Ovary (tissue), 9 donors: ENCODE results near the gene ETFA. TPM values are rescaled to one million over a fixed set of nuclear protein-coding genes. Genes with fewer than 3 reads are reported as not detected.

Experiments
- DNase-seq, 5 donors: peaks; one replicate each; pipeline ENCODE4 v3.0.0-alpha.2; 2019 to 2020
- H3K27ac ChIP-seq, 2 donors: fragments of 200-600 bp; one replicate each; pipeline versions ENCODE4 v1.5.1 to v1.8.0; 2019 to 2022
- H3K27me3 ChIP-seq: fragments of 200-600 bp; one replicate; pipeline ENCODE4 v1.8.0; 2022
- H3K36me3 ChIP-seq: fragments of 200-600 bp; sonication (generic); one replicate; pipeline ENCODE4 v1.5.1; 2019
- H3K4me1 ChIP-seq: one replicate; pipeline ENCODE4 v1.8.1; 2013; ENCODE audit warnings: mild to moderate bottlenecking, moderate library complexity; ENCODE audit not compliant: insufficient read depth
- H3K4me3 ChIP-seq: fragments of 200-600 bp; sonication (generic); one replicate; pipeline ENCODE4 v1.5.1; 2017
- H3K9me3 ChIP-seq, 2 donors: fragments of 200-600 bp in 1 of 2; sonication (generic) in 1 of 2; one replicate each; pipeline versions ENCODE4 v1.5.1 to v1.8.1; 2013 to 2019; ENCODE audit warnings: mild to moderate bottlenecking in 1 of 2, moderate library complexity in 1 of 2
- EP300 ChIP-seq: sonication (generic); formaldehyde crosslinking; IDR thresholded peaks from one replicate; pipeline ENCODE4 v1.6.1; 2017; ENCODE audit warnings: antibody characterized with exemption
- POLR2A ChIP-seq: fragments of 450-650 bp; IDR thresholded peaks from one replicate; pipeline ENCODE4 v1.6.1; 2017; ENCODE audit warnings: antibody characterized with exemption, mild to moderate bottlenecking, moderate library complexity
- WGBS, 3 donors: extraction: QIAGEN DNeasy Blood & Tissue Kit in 1 of 3; methylation state at CpG; one replicate each; pipeline versions ENCODE4 v1.1.5 to v1.1.7; 2013 to 2017; 5-methylcytosine and 5-hydroxymethylcytosine counted together
- intact Hi-C, 4 donors: fragments of 100-400 bp; cut with DNase I; formaldehyde crosslinking; loops; one replicate each; pipeline versions ENCODE4 v1.11.0 to v1.15.1; 2022 to 2023
- polyA plus RNA-seq, 2 donors: library from polyadenylated mRNA; stranded (reverse); fragments of 200-250 nt in 1 of 2; fragments of 350-450 nt in 1 of 2; fragmentation: Illumina TruSeq in 1 of 2; extraction: RNeasy Lipid Tissue Mini Kit (QIAGEN cat#74804) in 1 of 2; gene quantifications; one replicate each; pipeline ENCODE4 v1.2.3, GENCODE V29; 2013 to 2014
- total RNA-seq, 7 donors: library from RNA; depleted of rRNA in 2 of 7; stranded (reverse); fragments of >200 nt in 2 of 7; fragmentation: NEBNext Ultra II Directional in 3 of 7; extraction: Animal tissue kit (Norgen Biotek cat#: 25700) in 3 of 7; gene quantifications; one replicate each; pipeline versions ENCODE4 v1.1.0 to v1.2.4, GENCODE V29; 2016 to 2023
- TF ChIP-seq, protein P1 (sequence below), 3 donors: fragments of 450-650 bp in 2 of 3; fragments of 200-600 bp in 1 of 3; IDR thresholded peaks; one replicate each; pipeline versions ENCODE4 v1.5.1 to v1.8.0; 2016 to 2022; ENCODE audit warnings: antibody characterized with exemption in 3 of 3, mild to moderate bottlenecking in 1 of 3
- donor health status: DM: no; HTN: no; CAD: no; lungs with moderate emphysema.
- donor health status: DM: no; HTN: no; CAD: no.
- donor health status: Bipolar disorder and iron deficiency.
- donor health status: DM: yes; HTN: yes; CAD: no.
- donor health status: DM: no; HTN: no; CAD: no.
- donor health status: DM: yes; HTN: yes; CAD: no.

Gene ETFA
- total and polyA plus RNA-seq, 9 donors: 45.8 to 97.4 (median 71.7) TPM

DNA sequence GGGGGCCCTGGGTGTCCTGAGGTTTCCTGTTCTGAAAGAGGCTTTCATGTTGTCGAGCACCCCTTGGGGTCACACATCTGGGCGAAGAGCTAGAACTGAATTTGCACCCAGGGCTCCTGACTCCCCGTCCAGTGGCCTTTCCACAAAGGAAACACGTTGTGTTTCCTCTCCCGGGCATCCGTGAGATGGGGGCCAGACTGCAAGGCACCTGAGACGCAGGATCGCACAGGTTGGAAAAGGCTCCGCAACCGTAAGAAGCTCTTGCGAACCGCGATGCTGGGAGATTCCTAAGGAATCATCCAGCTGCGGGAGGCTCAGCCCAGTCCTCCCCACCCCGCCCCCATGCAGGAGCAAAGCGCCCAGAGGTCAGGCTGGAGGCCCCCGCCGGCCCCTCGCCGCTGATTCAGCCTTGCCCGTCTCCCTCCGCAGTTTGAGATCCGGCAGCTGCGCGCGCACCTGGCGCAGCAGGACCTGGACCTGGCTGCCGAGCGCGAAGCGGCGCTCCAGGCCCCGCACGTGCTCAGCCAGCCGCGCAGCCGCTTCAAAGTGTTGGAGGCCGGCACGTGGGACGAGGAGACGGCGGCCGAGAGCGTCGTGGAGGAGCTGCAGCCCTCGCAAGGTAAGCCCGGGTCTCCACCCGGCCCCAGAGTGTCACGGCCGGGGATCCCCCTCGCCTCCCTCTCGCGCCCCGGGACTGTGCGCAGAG lies 119.6 kb downstream of the ETFA start:
- no peaks in the 10 kb centered on the region for H3K9me3 ChIP-seq

GRCh38 chr15:76190751-76191538 lies 120.3 kb downstream of the ETFA start:
- DNase-seq: peak; percentile 65 to 84 (median 74)
- no peaks in the 10 kb centered on the region for H3K9me3 ChIP-seq
- H3K27ac ChIP-seq: no peak overlapping the region
- TF ChIP-seq POLR2A: no peak
- TF ChIP-seq EP300: no peak
- TF ChIP-seq, protein P1, sequence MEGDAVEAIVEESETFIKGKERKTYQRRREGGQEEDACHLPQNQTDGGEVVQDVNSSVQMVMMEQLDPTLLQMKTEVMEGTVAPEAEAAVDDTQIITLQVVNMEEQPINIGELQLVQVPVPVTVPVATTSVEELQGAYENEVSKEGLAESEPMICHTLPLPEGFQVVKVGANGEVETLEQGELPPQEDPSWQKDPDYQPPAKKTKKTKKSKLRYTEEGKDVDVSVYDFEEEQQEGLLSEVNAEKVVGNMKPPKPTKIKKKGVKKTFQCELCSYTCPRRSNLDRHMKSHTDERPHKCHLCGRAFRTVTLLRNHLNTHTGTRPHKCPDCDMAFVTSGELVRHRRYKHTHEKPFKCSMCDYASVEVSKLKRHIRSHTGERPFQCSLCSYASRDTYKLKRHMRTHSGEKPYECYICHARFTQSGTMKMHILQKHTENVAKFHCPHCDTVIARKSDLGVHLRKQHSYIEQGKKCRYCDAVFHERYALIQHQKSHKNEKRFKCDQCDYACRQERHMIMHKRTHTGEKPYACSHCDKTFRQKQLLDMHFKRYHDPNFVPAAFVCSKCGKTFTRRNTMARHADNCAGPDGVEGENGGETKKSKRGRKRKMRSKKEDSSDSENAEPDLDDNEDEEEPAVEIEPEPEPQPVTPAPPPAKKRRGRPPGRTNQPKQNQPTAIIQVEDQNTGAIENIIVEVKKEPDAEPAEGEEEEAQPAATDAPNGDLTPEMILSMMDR (IDR thresholded peaks at IDR 0.05): peak; percentile 50 to 72 (median 67)
- peaks cover 5% of the 10 kb centered on the region for H3K4me1 ChIP-seq
- 16 to 18% (median 18%) methylated on average over 34 of the region's 34 CpGs for WGBS, 3 donors
- H3K36me3 ChIP-seq: no peaks in the 10 kb centered on the region
- no peaks in the 10 kb centered on the region for H3K27me3 ChIP-seq
- H3K4me3 ChIP-seq: no peak overlapping the region
- intact Hi-C loops: loop anchor here in 1 of 4 donors (5.0 kb wide), 1 partner anchor 151 kb away; no protein-coding TSS in a partner anchor

More for the DNA sequence above, 119.6 kb downstream of the ETFA start:
- Histone ChIP-seq H3K4me1 (peaks cover 9% of the 10 kb centered on the region), H3K27me3 (no peaks in the 10 kb centered on the region), H3K36me3 (no peaks in the 10 kb centered on the region), H3K27ac (no peak overlapping the region), H3K4me3 (no peak overlapping the region)
- TF ChIP-seq POLR2A (no peak), EP300 (no peak)
- TF ChIP-seq, protein P1 (IDR thresholded peaks at IDR 0.05): no peak
- intact Hi-C loops: loop anchor here in 1 of 4 donors (5.0 kb wide), 1 partner anchor 151 kb away; no protein-coding TSS in a partner anchor
- 41 to 68% (median 53%) methylated on average over 53 to 55 of the region's 55 CpGs for WGBS, 3 donors
- no peak for DNase-seq

GRCh38 chr15:76190070-76190564 lies 121.2 kb downstream of the ETFA start:
- 36 to 53% (median 37%) methylated on average over 12 of the region's 12 CpGs for WGBS, 3 donors
- intact Hi-C loops: loop anchor here in 1 of 4 donors (5.0 kb wide), 1 partner anchor 152 kb away; no protein-coding TSS in a partner anchor

GRCh38 chr15:76189106-76189505 lies 122.2 kb downstream of the ETFA start:
- H3K27me3 ChIP-seq: no peaks in the 10 kb centered on the region
- 64 to 84% (median 71%) methylated on average over 2 of the region's 2 CpGs for WGBS, 3 donors

More at GRCh38 chr15:76190070-76190564, 121.2 kb downstream of the ETFA start:
- Histone ChIP-seq H3K36me3 (no peaks in the 10 kb centered on the region), H3K4me3 (no peak overlapping the region), H3K9me3 (no peaks in the 10 kb centered on the region), H3K27ac (no peak overlapping the region), H3K4me1 (peaks cover 5% of the 10 kb centered on the region), H3K27me3 (no peaks in the 10 kb centered on the region)
- no peak for DNase-seq
- no peak for TF ChIP-seq EP300
- TF ChIP-seq POLR2A: no peak
- TF ChIP-seq, protein P1 (IDR thresholded peaks at IDR 0.05): no peak

More at GRCh38 chr15:76189106-76189505, 122.2 kb downstream of the ETFA start:
- TF ChIP-seq POLR2A: no peak
- TF ChIP-seq, protein P1 (IDR thresholded peaks at IDR 0.05): no peak
- TF ChIP-seq EP300: no peak
- DNase-seq: no peak
- Histone ChIP-seq H3K4me1 (peaks cover 5% of the 10 kb centered on the region), H3K27ac (no peak overlapping the region), H3K4me3 (no peak overlapping the region), H3K36me3 (no peaks in the 10 kb centered on the region), H3K9me3 (no peaks in the 10 kb centered on the region)
- intact Hi-C loops: no loop called here
